NCI-H748 (cell line): ENCODE measurements around the gene HACE1.

Source experiments
- DNase-seq: peaks from one replicate; lab custom pipeline; 2025; ENCODE audit not compliant: unreplicated experiment; lab: John Stamatoyannopoulos, UW

HACE1 gene

DNA sequence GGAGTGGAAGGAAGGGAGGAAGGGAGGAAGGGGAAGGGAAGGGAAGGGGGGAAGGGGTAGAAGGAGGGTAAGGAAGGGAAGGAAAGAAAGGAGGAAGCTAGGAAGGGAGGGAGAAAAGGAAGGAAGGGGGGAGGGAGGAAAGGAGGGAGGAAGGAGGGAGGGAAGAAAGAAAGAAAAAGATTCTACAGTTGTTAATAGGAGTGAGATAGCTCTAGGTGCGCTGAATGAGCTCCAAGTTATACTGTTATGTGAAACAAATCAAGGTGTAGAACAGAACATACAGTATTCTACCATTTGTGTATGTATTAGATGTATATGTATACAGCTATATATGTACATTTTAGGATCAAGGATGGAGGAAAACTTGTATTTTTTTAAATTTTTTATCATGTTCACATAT lies 167.7 kb downstream of the HACE1 start:
- no peak for DNase-seq

DNA sequence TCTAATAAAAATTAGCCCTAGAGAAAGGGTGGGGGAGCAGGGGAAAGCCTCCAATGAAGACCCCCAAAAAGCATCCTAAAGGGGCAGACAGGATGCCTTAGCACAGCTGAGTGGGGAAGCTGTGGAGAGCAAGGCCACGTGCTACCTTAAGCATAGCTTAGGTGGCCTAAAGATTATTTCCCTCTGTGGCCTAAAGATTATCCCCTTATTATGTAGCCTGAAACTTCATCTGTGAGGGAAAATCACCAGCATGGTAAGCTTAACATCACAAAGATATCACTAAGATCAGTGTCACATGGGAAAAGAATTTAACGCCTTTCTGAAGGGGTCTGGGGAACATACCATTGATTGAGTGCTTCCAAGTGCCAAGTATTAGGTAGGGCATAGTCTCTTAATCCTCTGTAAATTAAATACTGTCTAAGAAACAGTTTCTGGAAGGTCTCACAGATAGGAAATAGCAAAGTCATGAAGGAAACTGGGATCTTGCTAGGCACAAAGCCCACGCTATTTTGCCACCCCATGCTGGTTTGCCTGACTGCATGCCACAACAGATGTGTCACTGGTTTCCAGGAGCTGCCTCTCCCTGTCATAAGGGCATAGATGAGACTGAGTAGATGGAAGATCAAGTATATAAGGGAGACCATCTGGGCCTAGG lies 170.0 kb downstream of the HACE1 start:
- DNase-seq: no peak

DNA sequence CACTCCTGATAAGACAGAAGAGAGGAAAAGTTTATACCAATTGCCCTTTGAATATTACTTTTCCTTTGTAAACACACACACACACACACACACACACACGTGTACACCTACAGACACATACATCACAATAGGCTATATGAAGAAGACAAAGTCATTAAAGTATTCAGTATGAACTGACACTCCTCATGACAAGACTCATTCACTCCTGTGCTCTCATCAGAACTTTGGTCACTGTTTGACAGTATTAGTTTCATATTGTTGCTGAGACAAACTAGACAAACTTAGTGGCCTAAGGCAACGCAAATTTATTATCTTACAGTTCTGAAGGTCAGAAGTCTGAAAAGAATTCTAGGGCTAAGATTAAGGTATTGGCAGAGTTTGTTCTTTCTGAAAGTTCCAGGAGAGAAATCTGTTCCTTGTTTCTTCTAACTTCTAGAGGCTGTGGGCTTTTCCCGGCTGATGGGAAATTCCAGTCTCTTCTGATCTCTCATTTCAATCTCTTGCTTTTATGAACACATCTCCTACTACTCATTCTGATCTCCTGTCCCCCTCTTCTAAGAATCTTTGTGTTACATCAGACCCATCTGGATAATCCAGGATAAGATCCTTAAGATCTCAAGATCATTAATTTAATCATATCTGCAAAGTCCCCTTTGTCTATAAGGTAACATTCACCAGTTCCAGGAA lies 171.3 kb downstream of the HACE1 start:
- DNase-seq: no peak

DNA sequence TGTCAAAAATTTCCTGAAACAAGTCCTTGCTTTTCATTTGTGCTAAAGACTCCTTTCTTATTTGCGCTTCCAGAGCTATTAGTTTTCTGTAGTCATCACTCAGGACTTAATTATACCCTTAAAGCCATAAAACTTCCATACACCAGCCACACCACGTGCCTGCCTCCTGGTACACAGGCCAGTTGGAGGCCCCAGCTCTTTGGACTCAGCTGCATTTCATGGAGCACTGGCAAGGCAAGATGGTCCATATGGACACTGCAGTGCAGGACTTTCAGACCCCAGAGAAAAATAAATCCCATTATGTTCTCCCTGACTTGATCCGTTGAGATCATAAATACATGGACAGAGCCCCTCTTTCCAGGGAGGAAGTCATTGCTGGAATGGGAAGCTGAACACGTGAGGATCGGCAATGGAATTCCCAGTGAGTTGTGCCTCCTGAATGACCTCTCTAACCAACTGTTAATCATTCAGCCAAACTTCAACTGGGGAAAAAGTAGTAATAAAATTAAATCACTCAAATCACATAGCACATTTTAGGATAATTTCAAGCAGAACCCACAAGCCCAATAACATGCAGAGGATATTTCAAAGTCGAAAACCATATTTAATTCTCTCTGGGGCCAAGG lies 173.1 kb downstream of the HACE1 start:
- peak; percentile 45 for DNase-seq

GRCh38 chr6:104685871-104686549 lies 173.7 kb downstream of the HACE1 start:
- DNase-seq: no peak

GRCh38 chr6:104684911-104685415 lies 174.8 kb downstream of the HACE1 start:
- DNase-seq: no peak

- no peak for DNase-seq
Measured at GRCh38 chr6:104683809-104684208, 175.9 kb downstream of the HACE1 start.

GRCh38 chr6:104682722-104683643 lies 176.7 kb downstream of the HACE1 start:
- peak; percentile 64 for DNase-seq

DNA sequence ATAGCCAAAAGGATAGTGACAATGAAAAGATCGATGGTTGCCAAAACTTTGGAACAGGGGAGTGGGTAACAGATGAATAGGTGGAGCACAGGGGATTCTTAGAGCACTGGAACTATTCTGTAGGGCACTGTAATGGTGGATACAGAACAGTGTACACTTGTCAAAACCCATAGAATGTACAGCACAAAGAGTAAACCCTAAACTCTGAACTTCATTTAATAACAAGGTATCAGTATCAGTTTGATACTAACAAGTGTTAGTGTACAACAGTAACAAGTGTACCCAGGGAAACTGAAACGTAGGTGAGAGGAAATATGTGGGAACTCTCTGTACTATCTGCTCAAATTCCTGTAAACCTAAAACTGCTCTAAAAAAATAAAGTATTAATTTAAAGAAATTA lies 179.2 kb downstream of the HACE1 start:
- DNase-seq: no peak

DNA sequence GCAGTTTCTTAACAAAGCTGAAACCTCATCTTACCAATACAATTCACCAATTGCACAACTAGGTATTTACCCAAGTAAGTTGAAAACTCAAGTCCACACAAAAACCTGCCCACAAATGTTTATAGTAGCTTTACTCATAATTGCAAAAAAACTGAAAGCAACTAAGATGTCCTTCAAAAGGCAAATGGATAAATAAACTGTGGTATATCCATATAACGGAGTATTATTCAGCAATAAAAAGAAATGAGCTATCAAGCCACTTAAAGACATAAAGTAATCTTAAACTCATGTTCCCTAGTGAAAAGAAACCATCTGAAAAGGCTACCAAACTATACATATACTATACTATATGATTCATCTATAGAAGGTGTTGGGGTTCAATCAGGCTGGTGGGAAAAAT lies 179.7 kb downstream of the HACE1 start:
- DNase-seq: no peak
